HG03066 (cell line): Measurements from ENCODE around the gene SOCS1.

Experiments used
- ATAC-seq: cut with Tn5 transposase; IDR thresholded peaks from one replicate; pipeline ENCODE4 v1.9.1; 2021; ENCODE audit warnings: low read depth; ENCODE audit not compliant: unreplicated experiment

The SOCS1 gene

DNA sequence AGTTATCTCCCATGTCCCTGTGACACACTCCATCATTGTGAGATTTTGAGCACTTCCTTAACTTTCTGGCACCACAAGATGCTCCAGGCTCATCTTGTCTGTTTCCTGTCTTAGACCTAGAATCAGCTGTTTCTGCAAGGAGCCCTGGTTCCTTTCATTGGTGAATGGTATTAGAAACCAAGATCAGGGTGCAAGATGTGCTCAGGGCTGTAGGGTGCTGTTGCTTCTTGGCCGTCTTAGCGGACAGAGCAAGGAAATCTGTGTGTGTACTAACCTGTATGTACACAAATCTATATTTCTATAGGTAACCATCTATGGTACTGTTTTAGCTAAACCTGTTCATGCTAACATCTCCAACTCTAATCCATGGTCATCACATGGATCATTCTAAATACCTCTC, 33.2 kb upstream of the SOCS1 start:
- ATAC-seq, result no peak

DNA sequence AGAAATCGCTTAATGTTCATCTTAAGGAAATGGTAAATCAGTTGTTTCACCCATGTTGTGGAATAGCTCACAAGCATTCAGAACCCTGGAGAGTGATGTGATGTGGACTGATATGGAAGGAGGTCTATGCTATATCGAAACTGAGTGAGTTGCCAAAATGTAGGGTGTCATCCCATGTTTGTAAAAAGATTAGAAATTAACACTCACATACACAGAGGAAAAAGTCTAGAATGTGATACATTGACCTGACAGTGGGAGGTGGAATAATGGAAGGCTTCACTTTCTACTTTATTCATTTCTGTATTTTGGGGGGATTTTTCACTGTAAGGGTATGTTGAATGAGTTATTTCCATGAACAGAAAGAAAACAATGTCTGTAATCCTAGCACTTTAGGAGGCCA, 29.8 kb upstream of the SOCS1 start:
- no peak for ATAC-seq

DNA sequence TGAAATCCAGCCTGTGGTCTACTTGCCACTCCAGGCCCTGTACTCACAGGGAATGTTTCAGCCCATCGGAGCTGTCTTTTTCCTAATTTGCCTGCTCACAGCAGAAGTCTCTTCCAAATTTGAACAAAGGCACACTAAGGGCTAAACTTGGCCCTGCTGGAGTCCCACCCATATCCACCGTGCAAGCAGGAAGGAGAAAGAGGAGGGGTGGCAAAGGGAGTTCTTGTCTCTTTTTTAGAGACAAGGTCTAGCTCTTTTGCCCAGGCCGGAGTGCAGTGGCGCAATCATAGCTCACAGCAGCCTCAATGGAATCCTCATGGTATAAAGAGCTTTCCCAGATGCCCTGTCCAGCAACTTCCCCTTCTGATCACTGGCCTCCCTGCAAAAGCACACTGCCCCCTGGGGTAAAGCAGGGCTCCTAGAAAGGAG, 27.8 kb upstream of the SOCS1 start:
- no peak for ATAC-seq

DNA sequence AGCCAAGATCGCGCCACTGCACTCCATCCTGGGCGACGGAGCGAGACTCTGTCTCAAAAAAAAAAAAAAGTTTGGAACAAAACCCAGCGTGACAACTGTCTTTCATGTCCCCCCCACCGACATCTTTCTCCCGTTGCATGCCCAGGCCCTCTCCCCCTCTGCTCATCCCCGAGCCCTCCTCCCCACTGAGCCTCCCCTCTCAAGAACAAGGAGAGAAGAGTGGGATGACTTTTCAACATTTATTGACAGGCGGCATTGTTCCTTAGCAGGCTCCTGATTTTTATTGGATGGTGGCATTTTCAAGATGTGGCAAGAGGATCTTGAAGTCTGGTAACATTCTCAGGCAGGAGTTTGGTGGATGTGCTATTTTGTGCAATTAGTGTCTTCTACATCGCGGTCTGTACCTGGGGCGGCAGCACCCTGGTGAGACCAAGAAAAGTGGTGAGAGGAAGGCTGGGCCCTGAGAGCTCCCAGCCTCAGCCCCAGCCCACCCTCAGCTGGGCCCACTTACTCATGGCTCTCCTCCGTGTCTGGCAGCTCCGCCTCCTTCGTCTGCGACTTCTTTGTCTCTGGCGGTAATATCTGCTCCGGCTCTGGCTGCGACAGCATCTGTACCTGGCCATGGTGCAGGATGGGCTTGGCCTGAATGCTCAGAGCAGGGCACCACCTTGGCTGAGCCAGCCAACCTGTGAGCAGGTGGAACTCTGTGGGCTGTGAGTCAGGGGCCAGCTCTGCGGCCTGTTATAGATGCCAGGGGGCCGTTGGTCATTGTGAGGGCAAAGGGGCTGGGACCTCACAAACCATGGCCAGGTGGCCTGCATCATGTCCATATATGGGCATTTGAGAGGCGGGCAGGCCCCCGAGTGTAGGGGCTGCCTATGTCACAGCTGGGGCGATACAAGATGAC, 24.9 kb upstream of the SOCS1 start, which contains the start of gene PRM1:
PRM1 (minus strand) TSS at position 715 of the 907 bp plus-strand sequence; CDS start at position 623, 92 bp downstream.
- ATAC-seq, result no peak

DNA sequence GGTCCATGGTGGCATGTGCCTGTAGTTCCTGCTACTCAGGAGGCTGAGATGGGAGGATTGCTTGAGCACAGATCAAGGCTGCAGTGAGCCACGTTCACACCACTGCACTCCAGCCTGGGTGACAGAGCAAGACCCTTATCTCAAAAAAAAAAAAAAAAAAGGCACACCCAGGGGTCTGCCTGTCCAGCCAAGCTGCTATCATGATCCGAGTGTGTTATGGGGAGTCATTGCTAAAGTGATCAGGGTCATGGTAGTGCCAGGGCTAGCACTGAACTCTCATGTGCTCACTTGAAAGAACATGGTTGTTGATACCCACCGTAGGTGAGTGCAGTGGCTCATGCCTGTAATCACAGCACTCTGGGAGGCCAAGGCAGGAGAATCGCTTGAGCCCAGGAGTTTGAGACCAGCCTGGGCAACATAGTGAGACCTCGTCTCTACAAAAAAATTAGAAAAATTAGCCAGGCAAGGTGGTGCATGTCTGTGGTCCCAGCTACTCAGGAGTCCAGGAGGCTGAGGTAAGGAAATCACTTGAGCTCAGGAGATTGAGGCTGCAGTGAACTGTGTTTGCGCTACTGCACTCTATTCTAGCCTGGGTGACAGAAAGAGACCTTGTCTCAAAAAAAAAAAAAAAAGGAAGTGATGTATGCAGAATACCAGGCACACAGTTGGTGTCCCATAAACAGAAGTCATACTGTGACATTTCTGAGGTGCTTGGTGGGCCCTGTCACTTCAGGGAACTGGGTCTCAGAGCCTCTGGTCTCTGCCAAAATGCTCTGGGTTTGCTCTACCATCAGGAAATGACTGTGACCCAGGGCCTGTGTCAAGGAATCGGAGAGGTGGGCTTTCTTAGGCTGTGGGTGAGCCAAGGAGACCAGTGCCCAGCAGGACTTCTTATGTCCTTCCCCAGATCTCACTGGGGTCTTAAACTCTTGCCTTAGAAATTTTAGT, 23.0 kb upstream of the SOCS1 start:
- no peak for ATAC-seq

DNA sequence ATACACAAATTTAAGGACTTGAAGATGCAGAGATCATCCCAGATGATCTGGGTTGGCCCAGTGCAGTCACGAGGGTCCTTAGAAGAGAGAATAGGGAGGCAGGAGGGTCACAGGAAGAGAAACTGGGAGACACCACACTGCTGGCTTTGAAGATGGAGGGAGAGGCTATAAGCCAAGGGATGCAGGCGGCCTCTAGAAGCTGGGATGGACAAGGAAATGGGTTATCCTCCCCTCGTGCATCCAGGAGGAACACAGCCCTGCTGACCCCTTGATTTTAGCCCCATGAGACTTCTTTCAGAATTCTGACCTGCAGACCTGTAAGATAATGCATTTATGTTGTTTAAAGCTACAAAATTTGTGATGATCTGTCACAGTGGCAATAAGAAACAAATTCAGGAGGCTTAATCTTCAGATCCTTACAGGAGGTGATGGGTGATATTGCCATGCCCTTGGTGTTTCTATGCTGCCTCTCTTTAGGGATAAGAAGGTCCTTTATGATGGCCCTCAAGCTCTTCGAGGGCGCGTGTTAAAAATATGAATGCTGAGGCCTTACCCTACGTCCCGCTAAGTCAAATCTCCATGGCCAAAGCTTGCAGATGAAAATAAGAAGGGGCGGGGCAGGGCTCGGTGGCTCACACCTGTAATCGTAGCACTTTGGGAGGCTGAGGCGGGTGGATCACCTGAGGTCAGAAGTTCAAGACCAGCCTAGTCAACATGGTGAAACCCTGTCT, 21.8 kb upstream of the SOCS1 start:
- no peak for ATAC-seq

DNA sequence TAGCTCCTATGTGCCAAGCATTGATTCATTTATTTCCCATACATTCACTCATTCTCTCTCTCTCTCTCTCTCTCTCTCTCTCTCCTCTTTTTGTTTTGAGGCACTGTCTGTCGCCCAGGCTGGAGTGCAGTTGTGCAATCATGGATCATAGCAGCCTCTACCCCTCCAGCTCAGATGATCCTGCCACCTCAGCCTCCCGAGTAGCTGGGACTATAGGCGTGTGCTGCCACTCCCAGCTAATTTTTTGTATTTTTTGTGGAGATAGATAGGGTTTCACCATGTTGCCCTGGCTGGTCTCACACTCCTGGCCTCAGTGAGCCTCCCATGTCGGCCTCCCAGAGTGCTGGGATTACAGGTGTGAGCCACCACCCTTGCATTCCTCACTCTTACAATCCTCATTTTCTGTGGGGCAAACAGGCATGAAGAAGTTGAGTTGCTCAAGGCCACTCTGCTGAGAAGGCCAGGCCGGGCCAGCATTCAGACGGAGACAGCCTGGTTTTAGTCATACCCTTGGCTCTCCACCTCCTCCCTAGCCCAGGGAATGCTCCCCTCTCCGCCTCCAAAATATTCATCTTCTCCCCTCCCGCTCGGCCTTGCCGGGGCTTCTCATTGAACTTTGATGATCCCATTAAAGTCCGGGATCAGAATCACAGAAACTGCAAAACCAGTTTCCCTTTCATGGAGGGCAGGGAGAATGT, 21.0 kb upstream of the SOCS1 start:
- ATAC-seq, result no peak

DNA sequence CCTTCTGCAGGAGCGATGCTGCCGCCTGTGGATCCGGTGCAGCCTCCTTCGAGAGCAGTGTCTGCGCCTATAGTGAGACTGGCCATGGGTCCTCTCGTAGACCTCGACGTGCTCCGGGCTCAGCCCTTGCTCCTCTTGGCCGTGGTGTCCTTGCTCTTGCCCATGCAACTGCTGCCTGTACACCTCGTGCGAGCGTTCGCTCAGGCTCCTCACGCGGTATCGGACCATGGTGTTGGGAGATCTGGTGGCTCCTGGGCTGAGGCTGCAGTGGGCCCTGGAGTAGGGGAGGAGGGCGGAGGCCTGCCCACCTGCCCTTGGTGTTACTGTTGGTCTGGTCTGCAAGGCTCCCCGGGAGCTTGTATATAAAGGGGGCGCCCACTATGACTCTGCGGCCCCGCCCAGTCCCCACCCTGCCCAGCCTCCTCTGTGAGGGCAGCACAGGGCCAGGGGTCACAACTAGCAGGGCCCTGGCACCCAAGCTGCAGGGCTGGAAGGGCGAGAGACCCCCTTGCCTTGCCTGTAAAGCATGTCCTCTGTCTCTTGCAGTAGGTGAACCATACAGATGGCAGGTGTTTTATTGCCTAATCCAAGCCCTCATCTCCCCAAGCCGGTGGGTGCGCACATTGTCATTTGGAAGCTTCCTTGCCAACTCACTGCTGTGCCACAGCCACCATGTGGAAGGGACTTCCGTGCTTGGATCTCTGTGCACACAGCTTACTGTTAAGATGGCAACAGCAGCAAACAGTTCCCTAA, 20.3 kb upstream of the SOCS1 start, which contains the start of gene PRM2:
PRM2 (minus strand) TSS at position 338 of the 753 bp plus-strand sequence; CDS start at position 228, 110 bp downstream.
- no peak for ATAC-seq

DNA sequence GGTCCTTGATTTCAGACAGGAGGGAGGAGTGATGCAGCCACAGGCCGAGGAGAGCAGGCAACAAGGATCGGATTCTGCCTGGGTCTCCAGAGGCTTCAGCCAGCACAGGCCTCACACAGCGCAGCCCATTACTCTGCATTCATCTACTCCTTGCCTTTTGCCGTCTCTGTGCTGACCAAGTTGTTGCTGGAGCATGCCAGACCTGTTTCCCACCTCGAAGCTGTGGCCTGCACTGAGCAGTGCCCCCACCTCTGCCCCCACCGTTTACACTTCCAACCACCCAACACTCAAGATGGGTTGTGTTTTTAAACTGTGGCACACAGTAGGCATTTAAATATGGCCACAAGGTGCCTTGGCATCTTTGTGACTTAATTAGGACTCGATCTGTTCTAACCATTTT, 19.0 kb upstream of the SOCS1 start:
- no peak for ATAC-seq

DNA sequence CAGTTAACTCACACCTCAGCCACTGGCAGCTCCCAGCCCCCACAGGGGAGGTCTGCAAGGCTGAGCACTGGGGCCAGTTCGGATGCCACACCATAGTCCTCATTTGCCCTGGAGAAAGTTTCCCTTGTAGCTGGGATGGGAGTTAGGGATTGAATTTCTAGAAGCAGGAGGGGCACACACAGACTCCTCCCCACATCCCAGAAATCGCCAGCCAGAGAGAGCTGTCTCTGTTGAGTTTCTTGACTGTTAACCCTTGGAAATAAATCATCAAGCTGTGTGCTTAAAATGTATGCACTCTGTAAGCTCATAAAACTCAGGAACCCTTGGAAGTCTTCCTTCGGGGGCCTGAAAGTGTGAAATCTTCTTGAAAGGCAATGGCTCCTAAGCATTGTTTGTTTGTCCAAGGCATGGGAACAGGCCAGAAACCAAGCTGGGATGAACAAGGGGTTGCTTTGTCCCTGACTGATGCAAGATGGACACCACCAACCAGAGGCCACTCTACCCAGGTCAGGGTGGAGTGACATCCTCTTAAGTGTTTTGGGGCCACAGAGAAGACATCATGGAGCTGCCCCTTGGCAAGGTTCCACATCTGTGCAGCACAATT, 17.8 kb upstream of the SOCS1 start:
- ATAC-seq, result no peak

DNA sequence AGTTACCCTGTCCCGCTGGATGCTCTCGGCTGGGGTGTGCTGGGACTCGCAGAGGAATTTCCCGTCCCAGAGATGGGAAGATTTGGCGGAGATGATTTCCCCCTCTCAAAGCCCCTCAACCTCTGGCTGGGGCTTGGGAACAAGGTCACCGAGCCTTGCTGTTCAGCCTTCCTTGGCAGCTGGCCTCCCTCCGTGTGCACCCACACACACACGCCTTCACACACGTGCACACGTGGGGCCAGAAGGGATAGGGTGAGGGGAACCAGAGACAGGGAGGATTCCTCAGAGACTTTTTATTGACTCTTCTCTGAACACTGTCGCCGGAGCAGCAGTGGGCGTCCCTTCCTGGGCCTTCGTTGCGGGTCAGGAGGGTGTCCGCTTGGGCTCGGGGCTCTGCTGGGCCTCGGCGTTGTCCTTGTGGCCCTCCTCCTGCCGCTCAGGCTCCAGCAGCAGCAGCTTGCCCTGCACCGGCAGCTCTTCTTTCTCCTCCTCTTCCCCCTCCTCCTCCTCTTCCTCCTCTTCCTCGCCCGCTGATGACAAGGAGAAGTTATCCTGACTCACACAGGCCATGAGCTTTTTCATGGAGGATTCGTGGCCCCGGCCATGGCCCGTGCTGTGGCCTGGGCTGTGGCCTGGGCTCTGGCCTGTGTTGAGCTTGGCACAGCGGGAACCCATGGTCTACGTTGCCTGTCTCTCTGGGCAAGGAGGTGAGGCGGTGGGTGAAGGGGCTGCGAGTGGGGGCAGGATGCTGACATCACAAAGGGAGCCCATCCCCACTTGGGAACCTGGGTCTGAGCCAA, 17.1 kb upstream of the SOCS1 start, which contains the start of gene PRM3:
PRM3 (minus strand) TSS at position 709 of the 800 bp plus-strand sequence; CDS start at position 675, 34 bp downstream.
- no peak for ATAC-seq

DNA sequence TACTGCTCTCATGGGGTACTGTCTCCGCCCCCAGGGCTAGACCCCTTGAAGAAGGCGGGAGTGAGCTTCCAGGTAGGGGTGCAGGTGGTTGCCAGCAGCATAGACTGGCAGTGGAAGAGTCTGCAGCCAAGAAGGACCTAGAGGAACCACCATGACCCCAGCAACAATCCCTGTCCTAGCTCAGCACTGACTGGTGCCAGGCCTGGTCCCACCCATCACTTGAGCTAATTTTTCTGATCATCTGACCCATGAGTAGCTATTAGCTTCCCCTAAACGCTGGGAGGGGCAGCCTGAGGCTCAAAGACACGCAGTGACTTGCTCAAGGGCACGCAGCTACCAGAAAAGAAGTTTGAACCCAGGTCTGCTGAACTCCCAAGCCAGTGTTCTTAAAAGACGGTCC, 16.5 kb upstream of the SOCS1 start:
- ATAC-seq, result no peak

DNA sequence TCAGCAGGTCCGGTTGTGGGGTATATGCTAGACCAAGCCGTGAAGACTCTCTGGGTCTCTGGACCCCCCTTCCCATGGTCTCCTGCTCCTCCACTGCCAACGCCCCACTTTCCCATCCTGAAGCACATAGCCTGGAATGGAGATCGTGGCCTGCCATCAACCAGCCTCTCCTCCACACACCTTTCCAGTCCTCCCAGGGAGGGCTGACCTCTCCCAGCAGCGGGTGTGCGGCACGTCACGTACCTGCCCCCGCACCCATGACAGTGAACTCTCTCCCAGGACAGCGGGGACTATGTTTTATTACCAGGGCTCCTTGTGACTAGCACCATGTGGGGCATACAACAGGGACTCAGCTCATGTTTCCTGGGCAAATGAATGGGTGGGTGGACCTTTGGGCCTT, 15.6 kb upstream of the SOCS1 start:
- ATAC-seq, result no peak

DNA sequence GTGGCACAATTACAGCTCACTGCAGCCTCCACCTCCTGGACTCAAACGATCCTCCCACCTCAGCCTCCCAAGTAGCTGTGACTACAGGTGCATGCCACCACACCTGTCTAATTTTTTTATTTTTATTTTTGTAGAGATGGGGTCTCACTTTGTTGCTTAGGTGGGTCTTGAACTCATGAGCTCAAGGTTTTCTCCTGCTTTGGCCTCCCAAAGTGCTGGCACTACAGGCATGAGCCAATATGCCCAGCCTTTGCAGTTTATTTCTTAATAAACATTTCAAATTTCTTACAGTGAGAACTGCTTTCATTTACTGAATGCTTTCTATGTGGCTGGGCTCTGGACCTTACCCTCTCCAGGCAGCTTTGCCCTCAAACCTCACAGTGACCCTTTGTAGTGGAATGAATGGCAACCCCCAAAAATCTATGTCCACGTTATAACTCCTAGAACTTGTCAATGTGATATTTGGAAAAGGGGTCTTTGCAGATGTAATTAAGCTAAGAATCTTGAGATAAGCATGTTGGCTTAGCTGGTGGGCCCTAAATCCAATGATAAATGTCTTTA, 14.7 kb upstream of the SOCS1 start:
- no peak for ATAC-seq

DNA sequence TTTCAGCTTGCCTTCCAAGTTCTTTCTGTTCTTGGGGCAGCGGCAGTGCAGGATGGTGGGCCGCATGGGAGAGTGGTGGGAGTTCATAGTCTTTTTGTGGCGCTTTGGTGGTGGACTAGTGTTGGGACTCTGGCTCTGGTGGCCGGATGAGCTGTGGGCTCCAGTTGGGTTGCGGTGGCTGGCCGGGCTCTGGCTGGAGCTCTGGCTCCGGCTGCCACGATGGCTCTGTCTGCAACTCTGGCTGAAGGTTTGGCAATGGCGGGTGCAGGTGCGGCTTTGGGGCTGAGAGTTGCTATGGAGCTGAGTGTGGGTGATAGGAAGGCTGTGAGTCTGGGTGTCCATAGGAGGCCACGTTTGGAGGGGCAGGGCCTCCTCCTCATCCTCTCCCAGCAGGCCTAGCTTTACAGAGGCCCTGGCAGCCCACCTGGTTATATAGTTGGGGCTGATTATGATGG, 12.9 kb upstream of the SOCS1 start, which contains the start of gene TNP2:
TNP2 (minus strand) TSS at position 405 of the 455 bp plus-strand sequence; CDS start at position 342, 63 bp downstream.
- ATAC-seq, result no peak

DNA sequence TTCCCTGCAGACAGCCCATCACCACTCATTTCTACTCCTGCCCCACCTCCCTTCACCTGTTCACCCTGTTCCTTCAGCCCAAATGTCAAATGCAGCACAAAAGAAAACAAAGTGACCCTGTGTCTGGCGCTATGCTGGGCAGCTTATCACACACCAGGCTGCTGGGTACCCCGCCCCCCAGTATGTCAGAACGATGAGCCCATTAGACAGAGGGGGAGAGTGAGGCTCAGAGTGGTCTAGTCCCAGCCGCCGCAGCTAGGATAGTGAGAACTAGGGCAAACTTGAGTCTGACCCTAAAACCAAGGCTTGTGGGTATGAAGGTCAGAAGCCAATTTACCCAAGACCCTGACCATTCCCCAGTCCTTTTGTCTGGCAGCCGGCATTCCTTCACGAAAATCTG, 9.1 kb upstream of the SOCS1 start:
- no peak for ATAC-seq

DNA sequence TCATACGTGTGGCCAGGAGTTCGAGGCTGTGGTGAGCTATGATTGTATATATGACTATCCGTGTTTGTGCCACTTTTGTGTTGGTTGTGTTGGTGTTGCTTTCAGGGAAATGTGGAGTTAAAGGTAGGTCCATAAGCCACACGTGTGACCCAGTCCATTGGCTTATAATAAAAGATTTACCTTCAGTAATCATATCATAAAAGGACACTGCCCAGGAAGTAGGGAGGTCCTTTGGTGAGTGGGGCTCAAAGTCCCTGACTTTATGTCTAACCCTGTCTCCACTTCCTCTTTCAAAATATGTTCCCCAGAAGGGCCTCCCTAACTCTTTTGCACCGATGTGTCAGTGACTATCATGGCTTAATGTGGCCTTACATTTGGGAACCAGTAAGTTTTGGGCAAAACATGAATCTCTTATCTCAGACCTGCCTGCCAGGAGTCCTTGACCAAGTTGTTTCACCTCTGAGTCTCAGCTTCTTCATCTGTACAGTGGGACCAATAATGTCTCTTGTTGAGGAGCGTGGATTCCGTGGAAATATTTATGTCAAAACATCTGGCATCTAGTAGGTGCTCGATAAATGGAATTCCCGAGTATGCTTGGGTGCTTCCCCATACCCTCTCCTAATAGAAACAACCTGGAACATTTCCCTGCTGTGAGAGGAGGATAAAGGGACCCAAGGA, 8.3 kb upstream of the SOCS1 start:
- ATAC-seq, result no peak
